Erythroblast (primary cell): ENCODE data around the gene PCDHB7.
"Not testable (repeated sequence)": the region's sequence is repeated elsewhere in the genome, so short reads cannot be mapped to it uniquely, and the experiment has no call there.

ENCODE experiments used
- DNase-seq, 2 experiments: peaks; one replicate each; lab custom pipeline; 2025; lab: John Stamatoyannopoulos, UW
- GATA1 ChIP-seq: IDR thresholded peaks from 2 replicates; pipeline ENCODE4 v1.6.1; 2011; ENCODE audit warnings: low read depth, mild to moderate bottlenecking, control low read depth, low read length, moderate library complexity
- POLR2A ChIP-seq: IDR thresholded peaks from 2 replicates; pipeline ENCODE4 v1.6.1; 2011; ENCODE audit warnings: mild to moderate bottlenecking, low read length

PCDHB7 gene

DNA sequence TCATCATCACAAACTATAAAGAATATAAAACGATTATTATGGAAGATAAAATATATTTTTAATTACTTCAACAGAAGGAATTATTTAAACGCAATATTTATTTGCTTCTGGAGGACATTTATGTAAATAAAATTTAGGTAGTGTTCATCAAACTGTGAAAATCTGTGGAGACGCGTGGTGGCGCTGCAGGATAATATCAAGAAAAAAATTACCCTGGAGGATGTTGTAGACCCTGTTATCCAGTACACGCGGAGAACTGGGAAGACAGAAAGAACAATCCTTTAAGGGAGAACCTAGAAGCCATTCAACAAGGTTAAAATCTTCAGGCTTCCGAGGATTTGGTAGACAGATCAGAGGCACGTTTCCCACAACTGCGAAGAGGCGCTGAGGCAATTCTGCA, 36.0 kb downstream of the PCDHB7 start, which contains the start of gene PCDHB12:
TSS of gene PCDHB12 (plus strand) at position 242 of the 400 bp plus-strand sequence. CDS start 189 bp downstream, outside the sequence.
- TF ChIP-seq GATA1 (no peak), POLR2A (no peak)
- DNase-seq: no peak

DNA sequence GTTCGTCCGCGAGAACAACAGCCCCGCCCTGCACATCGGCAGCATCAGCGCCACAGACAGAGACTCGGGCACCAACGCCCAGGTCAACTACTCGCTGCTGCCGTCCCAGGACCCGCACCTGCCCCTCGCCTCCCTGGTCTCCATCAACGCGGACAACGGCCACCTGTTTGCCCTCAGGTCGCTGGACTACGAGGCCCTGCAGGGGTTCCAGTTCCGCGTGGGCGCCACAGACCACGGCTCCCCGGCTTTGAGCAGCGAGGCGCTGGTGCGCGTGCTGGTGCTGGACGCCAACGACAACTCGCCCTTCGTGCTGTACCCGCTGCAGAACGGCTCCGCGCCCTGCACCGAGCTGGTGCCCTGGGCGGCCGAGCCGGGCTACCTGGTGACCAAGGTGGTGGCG, 37.8 kb downstream of the PCDHB7 start:
- not testable (repeated sequence) for DNase-seq

DNA sequence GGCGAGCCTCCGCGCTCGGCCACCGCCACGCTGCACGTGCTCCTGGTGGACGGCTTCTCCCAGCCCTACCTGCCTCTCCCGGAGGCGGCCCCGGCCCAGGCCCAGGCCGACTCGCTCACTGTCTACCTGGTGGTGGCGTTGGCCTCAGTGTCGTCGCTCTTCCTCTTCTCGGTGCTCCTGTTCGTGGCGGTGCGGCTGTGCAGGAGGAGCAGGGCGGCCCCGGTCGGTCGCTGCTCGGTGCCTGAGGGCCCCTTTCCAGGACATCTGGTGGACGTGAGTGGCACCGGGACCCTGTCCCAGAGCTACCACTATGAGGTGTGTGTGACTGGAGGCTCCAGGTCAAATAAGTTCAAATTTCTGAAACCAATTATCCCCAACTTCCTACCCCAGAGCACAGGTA, 38.4 kb downstream of the PCDHB7 start:
- not testable (repeated sequence) for DNase-seq

DNA sequence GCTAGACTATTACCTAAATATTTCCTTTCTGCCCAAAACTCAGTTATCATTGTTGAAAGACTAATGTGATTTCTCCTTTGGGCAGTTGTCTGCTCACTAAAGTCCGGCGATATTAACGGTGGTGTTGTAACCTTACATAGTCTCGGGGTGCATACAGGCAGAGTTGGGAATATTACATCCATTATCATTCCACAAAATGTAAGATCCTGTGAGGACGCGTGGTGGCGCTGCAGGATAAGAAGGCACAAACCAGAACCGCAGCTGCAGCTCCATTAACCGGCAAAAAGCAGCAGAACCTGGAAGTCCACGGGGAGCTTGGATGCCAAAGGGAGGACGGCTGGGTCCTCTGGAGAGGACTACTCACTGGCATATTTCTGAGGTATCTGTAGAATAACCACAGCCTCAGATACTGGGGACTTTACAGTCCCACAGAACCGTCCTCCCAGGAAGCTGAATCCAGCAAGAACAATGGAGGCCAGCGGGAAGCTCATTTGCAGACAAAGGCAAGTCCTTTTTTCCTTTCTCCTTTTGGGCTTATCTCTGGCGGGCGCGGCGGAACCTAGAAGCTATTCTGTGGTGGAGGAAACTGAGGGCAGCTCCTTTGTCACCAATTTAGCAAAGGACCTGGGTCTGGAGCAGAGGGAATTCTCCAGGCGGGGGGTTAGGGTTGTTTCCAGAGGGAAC, 41.4 kb downstream of the PCDHB7 start, which contains the start of gene PCDHB13:
TSS of gene PCDHB13 (plus strand) at position 264 of the 684 bp plus-strand sequence. CDS start at position 469, 205 bp downstream.
- DNase-seq: peak; percentile 1 to 32

DNA sequence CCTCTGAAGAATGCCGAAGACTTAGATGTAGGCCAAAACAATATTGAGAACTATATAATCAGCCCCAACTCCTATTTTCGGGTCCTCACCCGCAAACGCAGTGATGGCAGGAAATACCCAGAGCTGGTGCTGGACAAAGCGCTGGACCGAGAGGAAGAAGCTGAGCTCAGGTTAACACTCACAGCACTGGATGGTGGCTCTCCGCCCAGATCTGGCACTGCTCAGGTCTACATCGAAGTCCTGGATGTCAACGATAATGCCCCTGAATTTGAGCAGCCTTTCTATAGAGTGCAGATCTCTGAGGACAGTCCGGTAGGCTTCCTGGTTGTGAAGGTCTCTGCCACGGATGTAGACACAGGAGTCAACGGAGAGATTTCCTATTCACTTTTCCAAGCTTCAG, 42.1 kb downstream of the PCDHB7 start:
- not testable (repeated sequence) for DNase-seq

DNA sequence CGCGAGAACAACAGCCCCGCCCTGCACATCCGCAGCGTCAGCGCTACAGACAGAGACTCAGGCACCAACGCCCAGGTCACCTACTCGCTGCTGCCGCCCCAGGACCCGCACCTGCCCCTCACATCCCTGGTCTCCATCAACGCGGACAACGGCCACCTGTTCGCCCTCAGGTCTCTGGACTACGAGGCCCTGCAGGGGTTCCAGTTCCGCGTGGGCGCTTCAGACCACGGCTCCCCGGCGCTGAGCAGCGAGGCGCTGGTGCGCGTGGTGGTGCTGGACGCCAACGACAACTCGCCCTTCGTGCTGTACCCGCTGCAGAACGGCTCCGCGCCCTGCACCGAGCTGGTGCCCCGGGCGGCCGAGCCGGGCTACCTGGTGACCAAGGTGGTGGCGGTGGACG, 43.1 kb downstream of the PCDHB7 start:
- DNase-seq: not testable (repeated sequence)

DNA sequence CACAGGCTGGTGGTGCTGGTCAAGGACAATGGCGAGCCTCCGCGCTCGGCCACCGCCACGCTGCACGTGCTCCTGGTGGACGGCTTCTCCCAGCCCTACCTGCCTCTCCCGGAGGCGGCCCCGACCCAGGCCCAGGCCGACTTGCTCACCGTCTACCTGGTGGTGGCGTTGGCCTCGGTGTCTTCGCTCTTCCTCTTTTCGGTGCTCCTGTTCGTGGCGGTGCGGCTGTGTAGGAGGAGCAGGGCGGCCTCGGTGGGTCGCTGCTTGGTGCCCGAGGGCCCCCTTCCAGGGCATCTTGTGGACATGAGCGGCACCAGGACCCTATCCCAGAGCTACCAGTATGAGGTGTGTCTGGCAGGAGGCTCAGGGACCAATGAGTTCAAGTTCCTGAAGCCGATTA, 43.6 kb downstream of the PCDHB7 start:
- not testable (repeated sequence) for DNase-seq

DNA sequence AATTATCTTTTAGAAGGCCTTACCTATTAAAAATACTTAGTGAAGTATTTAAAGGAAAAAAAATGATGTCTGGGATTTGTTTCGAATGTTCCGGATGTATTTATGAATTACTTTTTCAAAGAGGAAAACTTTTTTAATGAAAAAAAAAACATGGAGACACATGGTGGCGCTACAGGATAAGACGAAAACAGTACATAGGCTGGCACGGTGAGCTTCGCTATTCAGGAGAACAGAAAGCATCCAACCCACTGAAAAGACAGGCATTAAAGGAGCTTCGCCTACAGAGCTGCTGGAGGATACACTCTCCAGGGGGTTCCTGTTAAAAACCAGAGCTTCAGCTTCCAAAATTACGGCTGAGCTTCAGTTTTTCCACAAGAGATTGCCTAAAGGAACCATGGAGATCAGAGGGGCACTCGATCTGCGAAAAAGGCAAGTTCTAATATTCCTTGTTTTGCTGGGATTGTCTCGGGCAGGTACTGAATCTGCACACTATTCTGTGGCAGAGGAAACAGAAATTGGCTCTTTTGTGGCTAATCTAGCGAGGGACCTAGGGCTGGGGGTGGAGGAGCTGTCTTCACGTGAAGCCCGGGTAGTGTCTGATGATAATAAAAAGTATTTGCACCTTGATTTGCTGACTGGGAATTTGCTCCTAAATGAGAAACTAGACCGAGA, 50.8 kb downstream of the PCDHB7 start, which contains the start of gene PCDHB14:
TSS of gene PCDHB14 (plus strand) at position 232 of the 672 bp plus-strand sequence. CDS start at position 395, 163 bp downstream.
- no peak for TF ChIP-seq POLR2A
- TF ChIP-seq GATA1: no peak
- DNase-seq: peak in 1 of 2 experiments; percentile 1

DNA sequence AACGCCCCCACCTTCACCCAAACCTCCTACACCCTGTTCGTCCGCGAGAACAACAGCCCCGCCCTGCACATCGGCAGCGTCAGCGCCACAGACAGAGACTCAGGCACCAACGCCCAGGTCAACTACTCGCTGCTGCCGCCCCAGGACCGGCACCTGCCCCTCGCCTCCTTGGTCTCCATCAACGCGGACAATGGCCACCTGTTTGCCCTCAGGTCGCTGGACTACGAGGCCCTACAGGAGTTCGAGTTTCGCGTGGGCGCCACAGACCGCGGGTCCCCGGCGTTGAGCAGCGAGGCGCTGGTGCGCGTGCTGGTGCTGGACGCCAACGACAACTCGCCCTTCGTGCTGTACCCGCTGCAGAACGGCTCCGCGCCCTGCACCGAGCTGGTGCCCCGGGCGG, 52.4 kb downstream of the PCDHB7 start:
- not testable (repeated sequence) for DNase-seq

DNA sequence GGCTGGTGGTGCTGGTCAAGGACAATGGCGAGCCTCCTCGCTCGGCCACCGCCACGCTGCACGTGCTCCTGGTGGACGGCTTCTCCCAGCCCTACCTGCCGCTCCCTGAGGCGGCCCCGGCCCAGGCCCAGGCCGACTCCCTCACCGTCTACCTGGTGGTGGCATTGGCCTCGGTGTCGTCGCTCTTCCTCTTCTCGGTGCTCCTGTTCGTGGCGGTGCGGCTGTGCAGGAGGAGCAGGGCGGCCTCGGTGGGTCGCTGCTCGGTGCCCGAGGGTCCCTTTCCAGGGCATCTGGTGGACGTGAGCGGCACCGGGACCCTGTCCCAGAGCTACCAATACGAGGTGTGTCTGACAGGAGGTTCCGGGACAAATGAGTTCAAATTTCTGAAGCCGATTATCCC, 53.0 kb downstream of the PCDHB7 start:
- DNase-seq: not testable (repeated sequence)
